Measurements from ENCODE around the gene BRINP3.

The BRINP3 gene

DNA sequence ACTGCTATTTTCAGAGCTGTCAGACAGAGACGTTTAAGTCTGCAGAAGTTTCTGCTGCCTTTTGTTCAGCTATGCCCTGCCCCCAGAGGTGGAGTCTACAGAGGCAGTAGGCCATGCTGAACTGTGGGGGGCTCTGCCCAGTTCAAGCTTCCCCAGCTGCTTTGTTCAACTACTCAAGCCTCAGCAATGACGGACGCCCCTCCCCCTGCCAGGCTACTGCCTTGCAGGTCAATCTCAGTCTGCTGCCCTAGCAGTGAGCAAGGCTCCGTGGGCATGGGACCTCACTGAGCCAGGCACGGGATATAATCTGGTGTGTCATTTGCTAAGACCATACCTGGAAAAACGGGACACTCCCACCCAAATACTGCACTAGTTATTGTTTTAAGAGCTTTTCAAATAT lies 219.7 kb downstream of the BRINP3 start:
- H3K4me3 ChIP-seq (ENCODE audit: low read depth, low read length): no peak overlapping the region
- in situ Hi-C loops (cut with HindIII; ENCODE audit: low pct_ligation_motif_present, low sequenced_read_pairs): no loop called here
- H3K27ac ChIP-seq: no peak overlapping the region
- no peaks in the 10 kb centered on the region for H3K27me3 ChIP-seq (replicated peaks)
- no peak for DNase-seq
- TF ChIP-seq, protein P1, sequence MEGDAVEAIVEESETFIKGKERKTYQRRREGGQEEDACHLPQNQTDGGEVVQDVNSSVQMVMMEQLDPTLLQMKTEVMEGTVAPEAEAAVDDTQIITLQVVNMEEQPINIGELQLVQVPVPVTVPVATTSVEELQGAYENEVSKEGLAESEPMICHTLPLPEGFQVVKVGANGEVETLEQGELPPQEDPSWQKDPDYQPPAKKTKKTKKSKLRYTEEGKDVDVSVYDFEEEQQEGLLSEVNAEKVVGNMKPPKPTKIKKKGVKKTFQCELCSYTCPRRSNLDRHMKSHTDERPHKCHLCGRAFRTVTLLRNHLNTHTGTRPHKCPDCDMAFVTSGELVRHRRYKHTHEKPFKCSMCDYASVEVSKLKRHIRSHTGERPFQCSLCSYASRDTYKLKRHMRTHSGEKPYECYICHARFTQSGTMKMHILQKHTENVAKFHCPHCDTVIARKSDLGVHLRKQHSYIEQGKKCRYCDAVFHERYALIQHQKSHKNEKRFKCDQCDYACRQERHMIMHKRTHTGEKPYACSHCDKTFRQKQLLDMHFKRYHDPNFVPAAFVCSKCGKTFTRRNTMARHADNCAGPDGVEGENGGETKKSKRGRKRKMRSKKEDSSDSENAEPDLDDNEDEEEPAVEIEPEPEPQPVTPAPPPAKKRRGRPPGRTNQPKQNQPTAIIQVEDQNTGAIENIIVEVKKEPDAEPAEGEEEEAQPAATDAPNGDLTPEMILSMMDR (IDR thresholded peaks at IDR 0.05; ENCODE audit: low read depth, low read length, missing control alignments): no peak
- no peaks in the 10 kb centered on the region for H3K36me3 ChIP-seq (replicated peaks)

DNA sequence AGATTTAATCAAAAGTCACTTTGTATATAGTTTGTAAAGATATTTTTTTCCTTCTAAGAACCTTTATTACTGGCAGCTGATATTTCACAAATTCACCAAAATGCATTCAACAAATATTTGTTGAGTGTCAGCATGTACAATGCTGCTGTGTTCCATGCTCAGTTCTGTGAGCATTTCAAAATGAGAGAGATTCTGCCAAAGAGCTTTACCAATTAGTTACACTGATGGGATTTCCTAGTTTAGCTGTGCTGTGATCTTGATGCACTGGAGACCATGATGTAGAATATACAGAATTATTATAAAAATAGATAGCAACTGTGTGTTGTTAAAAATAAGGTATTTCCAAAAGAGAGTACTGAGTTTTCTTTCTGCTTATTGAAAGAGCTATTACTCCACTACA lies 225.6 kb downstream of the BRINP3 start:
- H3K4me3 ChIP-seq (ENCODE audit: low read depth, low read length): no peak overlapping the region
- H3K27me3 ChIP-seq (replicated peaks): no peaks in the 10 kb centered on the region
- H3K36me3 ChIP-seq (replicated peaks): no peaks in the 10 kb centered on the region
- in situ Hi-C loops (cut with HindIII; ENCODE audit: low pct_ligation_motif_present, low sequenced_read_pairs): no loop called here
- TF ChIP-seq, protein P1 (IDR thresholded peaks at IDR 0.05; ENCODE audit: low read depth, low read length, missing control alignments): no peak
- no peak for DNase-seq
- H3K27ac ChIP-seq: no peak overlapping the region

DNA sequence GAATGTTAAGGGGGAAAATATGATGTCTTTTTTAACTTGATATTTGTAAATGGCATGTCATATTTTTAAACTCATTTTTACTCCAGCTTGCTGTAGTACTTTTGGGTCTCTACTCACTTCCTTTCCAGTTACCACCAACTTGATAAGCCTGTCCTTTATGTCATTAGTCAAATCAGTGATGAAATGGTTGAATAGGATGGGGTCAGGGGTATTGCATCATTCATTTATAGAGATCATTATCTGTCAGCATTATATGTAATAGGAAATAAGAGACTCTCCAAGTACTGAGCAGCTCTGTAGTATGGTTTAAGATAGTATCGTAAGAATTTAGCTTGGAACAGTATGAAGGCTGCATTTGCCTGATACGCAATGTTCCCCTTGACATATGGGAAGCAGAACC lies 227.3 kb downstream of the BRINP3 start:
- H3K4me3 ChIP-seq (ENCODE audit: low read depth, low read length): no peak overlapping the region
- in situ Hi-C loops (cut with HindIII; ENCODE audit: low pct_ligation_motif_present, low sequenced_read_pairs): no loop called here
- H3K27me3 ChIP-seq (replicated peaks): no peaks in the 10 kb centered on the region
- no peak overlapping the region for H3K27ac ChIP-seq
- TF ChIP-seq, protein P1 (IDR thresholded peaks at IDR 0.05; ENCODE audit: low read depth, low read length, missing control alignments): no peak
- H3K36me3 ChIP-seq (replicated peaks): no peaks in the 10 kb centered on the region
- no peak for DNase-seq

DNA sequence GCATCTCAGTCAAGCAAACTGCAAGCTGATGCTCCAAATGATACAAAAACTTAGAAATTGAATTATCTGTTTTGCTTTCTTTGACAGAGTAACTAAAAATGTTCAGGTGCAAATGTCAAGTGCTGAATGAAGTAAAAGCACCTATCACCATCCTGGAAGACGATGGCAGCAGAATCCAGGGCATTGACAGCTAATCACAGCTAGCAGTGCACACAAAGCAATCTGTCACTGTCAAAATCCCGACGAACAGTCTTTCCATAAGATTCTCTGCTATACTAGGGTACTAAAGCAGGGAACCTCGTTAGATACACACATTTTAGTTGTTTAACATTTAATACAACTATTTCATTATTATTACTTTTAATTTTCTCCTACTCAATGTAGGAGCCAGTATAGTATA lies 233.3 kb downstream of the BRINP3 start:
- in situ Hi-C loops (cut with HindIII; ENCODE audit: low pct_ligation_motif_present, low sequenced_read_pairs): no loop called here
- TF ChIP-seq, protein P1 (IDR thresholded peaks at IDR 0.05; ENCODE audit: low read depth, low read length, missing control alignments): no peak
- Histone ChIP-seq H3K27ac (no peak overlapping the region), H3K4me3 (ENCODE audit: low read depth, low read length) (no peak overlapping the region), H3K36me3 (replicated peaks) (no peaks in the 10 kb centered on the region), H3K27me3 (replicated peaks) (no peaks in the 10 kb centered on the region)
- no peak for DNase-seq

DNA sequence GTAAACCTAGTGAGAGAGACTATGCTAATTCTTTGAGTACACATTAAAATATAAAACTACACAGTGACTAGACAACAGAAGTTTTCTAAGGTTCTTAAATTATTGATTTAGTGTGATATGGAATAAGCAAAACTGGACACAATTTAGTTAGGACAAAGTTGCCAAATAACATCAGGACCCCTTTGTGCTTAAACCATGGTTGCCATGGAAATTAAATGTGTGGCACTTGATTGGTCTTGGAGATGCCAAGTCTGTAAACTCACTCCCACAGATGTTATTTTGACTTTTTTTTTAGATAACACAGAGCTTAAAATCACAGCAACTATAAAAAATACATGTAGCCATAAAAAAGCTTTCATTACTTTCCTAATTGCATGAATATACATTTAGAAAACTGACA lies 234.6 kb downstream of the BRINP3 start:
- TF ChIP-seq, protein P1 (IDR thresholded peaks at IDR 0.05; ENCODE audit: low read depth, low read length, missing control alignments): no peak
- no peaks in the 10 kb centered on the region for H3K36me3 ChIP-seq (replicated peaks)
- no peaks in the 10 kb centered on the region for H3K27me3 ChIP-seq (replicated peaks)
- in situ Hi-C loops (cut with HindIII; ENCODE audit: low pct_ligation_motif_present, low sequenced_read_pairs): no loop called here
- no peak overlapping the region for H3K4me3 ChIP-seq (ENCODE audit: low read depth, low read length)
- no peak overlapping the region for H3K27ac ChIP-seq
- DNase-seq: no peak

DNA sequence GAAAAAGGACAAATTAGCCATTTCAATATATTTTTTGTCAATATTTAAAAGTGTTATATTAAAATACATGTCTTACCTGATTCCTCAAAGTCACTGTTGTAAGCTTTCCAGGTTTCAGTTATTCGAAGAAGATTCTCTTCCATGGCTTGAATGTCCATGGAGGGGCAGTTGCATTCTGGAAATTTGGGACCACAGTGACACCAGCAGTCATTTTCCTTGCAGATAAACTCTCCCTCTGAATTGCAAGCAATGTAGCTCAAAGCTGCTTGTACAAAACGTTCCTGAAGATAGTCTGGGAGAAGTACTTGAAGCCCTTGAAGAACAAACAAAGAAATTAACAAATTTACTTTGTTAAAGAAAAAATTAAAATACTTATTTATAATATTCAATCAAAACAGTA lies 251.7 kb downstream of the BRINP3 start:
- TF ChIP-seq, protein P1 (IDR thresholded peaks at IDR 0.05; ENCODE audit: low read depth, low read length, missing control alignments): no peak
- DNase-seq: no peak

More for the DNA sequence above, 251.7 kb downstream of the BRINP3 start:
- in situ Hi-C loops (cut with HindIII; ENCODE audit: low pct_ligation_motif_present, low sequenced_read_pairs): no loop called here
- no peaks in the 10 kb centered on the region for H3K36me3 ChIP-seq (replicated peaks)
- no peak overlapping the region for H3K4me3 ChIP-seq (ENCODE audit: low read depth, low read length)
- no peaks in the 10 kb centered on the region for H3K27me3 ChIP-seq (replicated peaks)
- no peak overlapping the region for H3K27ac ChIP-seq

Measured in brain microvascular endothelial cell (primary cell).